Measurements from ENCODE around the gene FXYD5.

FXYD5 gene

GRCh38 chr19:35167251-35168119 lies 12.9 kb downstream of the FXYD5 start:
- Mint-ChIP-seq H3K27ac (peak overlapping the region; percentile 83), H3K4me1 (ENCODE audit: low read depth) (peaks cover 44% of the 10 kb centered on the region), H3K27me3 (no peaks in the 10 kb centered on the region), H3K36me3 (peaks cover 45% of the 10 kb centered on the region), H3K9me3 (ENCODE audit: low read depth) (no peaks in the 10 kb centered on the region), H3K4me3 (peak overlapping the region; percentile 54)

- peaks cover 48% of the 10 kb centered on the region for H3K4me1 Mint-ChIP-seq (ENCODE audit: low read depth)
- H3K36me3 Mint-ChIP-seq, result peaks cover 40% of the 10 kb centered on the region
- no peak overlapping the region for H3K4me3 Mint-ChIP-seq
- no peaks in the 10 kb centered on the region for H3K9me3 Mint-ChIP-seq (ENCODE audit: low read depth)
- H3K27ac Mint-ChIP-seq, result peak overlapping the region; percentile 83
- no peaks in the 10 kb centered on the region for H3K27me3 Mint-ChIP-seq
Measured at GRCh38 chr19:35168196-35168595, 13.7 kb downstream of the FXYD5 start.

DNA sequence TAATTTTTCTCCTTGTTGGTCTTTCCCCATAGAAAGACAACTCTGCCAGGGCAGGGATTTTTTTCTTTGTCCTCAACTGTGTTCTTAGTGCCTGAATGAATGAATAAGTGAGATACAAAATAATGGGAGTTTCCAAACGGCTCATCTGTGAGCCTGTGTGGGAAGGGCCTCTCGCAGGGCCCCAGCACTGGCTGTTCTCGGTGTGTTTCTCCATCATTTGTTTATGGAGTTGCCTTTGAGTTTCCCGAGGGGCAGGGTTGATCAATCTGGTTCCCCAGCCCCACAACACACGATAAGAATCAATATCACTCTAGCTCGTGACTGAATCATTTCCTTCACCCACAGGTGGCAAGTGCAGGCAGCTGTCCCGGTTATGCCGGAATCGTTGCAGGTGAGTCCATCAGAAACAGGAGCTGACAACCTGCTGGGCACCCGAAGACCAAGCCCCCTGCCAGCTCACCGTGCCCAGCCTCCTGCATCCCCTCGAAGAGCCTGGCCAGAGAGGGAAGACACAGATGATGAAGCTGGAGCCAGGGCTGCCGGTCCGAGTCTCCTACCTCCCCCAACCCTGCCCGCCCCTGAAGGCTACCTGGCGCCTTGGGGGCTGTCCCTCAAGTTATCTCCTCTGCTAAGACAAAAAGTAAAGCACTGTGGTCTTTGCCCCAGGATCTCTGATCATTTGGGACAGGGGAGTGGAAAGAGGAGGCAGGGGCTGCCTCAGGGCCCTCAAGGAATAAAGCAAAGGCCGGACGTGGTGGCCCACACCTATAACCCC lies 14.9 kb downstream of the FXYD5 start:
- no peak overlapping the region for H3K4me3 Mint-ChIP-seq
- H3K27me3 Mint-ChIP-seq, result no peaks in the 10 kb centered on the region
- peaks cover 49% of the 10 kb centered on the region for H3K4me1 Mint-ChIP-seq (ENCODE audit: low read depth)
- peak overlapping the region; percentile 84 for H3K27ac Mint-ChIP-seq
- H3K36me3 Mint-ChIP-seq, result peaks cover 32% of the 10 kb centered on the region
- no peaks in the 10 kb centered on the region for H3K9me3 Mint-ChIP-seq (ENCODE audit: low read depth)

DNA sequence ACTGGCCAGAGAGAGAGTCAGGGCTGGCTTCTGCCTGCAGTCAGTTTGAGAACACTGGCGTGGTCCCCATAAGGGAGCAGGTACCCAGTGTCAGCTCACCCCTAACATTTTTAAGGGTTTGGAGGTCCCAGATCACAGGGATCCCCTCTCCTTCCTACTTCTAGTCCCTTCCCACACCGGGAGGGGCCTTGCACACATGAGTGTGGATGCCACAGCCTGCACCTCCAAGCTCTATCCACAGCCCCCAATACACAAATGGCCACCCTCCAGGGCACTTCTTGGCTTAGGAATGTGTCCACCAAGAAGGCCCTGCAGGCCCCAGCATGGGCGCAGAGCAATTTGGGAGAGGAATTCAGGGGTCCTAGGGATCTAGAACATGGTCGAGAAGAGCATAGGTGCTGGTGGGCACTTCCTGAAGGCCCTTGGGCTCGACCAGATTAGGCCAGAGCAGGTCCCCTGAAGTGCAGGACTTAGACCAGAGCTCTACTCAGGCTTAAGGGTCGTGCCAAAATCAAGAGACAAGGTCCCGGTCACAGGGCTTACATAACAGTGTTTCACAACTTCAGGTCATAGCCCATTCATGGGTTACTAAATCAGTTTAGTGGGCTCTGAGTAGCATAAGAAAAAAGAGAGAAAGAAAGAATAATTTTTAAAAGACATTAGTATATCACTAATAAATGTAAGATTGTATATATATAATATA lies 16.0 kb downstream of the FXYD5 start:
- Mint-ChIP-seq H3K9me3 (ENCODE audit: low read depth) (no peaks in the 10 kb centered on the region), H3K4me3 (no peak overlapping the region), H3K27ac (peak overlapping the region; percentile 6), H3K4me1 (ENCODE audit: low read depth) (peaks cover 52% of the 10 kb centered on the region), H3K36me3 (peaks cover 23% of the 10 kb centered on the region), H3K27me3 (no peaks in the 10 kb centered on the region)

GRCh38 chr19:35171730-35172129 lies 17.2 kb downstream of the FXYD5 start:
- no peaks in the 10 kb centered on the region for H3K9me3 Mint-ChIP-seq (ENCODE audit: low read depth)
- H3K27ac Mint-ChIP-seq, result peak overlapping the region; percentile 89
- H3K4me3 Mint-ChIP-seq, result peak overlapping the region; percentile 20
- H3K36me3 Mint-ChIP-seq, result peaks cover 11% of the 10 kb centered on the region
- no peaks in the 10 kb centered on the region for H3K27me3 Mint-ChIP-seq
- H3K4me1 Mint-ChIP-seq (ENCODE audit: low read depth), result peaks cover 51% of the 10 kb centered on the region

DNA sequence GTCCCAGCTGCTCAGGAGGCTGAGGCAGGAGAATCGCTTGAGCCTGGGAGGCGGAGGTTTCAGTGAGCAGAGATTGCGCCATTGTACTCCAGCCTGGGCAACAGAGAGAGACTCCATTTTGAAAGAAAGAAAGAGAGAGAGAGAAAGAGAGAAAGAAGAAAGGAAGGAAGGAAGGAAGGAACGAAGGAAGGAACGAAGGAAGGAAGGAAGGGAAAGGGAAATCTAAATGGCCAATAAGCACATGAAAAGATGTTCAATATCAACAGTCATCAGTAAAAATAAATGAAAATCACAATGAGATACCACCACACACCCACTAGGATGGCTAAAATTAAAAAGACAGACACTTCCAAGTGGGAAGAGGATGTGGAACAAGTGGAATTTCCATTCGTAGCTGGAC lies 19.7 kb downstream of the FXYD5 start:
- Mint-ChIP-seq H3K4me3 (no peak overlapping the region), H3K27me3 (no peaks in the 10 kb centered on the region), H3K4me1 (ENCODE audit: low read depth) (peaks cover 50% of the 10 kb centered on the region), H3K27ac (peak overlapping the region; percentile 58), H3K9me3 (ENCODE audit: low read depth) (no peaks in the 10 kb centered on the region), H3K36me3 (peaks cover 2% of the 10 kb centered on the region)

- peak overlapping the region; percentile 54 for H3K27ac Mint-ChIP-seq
- no peaks in the 10 kb centered on the region for H3K9me3 Mint-ChIP-seq (ENCODE audit: low read depth)
Measured at GRCh38 chr19:35176181-35176570, 21.6 kb downstream of the FXYD5 start.

DNA sequence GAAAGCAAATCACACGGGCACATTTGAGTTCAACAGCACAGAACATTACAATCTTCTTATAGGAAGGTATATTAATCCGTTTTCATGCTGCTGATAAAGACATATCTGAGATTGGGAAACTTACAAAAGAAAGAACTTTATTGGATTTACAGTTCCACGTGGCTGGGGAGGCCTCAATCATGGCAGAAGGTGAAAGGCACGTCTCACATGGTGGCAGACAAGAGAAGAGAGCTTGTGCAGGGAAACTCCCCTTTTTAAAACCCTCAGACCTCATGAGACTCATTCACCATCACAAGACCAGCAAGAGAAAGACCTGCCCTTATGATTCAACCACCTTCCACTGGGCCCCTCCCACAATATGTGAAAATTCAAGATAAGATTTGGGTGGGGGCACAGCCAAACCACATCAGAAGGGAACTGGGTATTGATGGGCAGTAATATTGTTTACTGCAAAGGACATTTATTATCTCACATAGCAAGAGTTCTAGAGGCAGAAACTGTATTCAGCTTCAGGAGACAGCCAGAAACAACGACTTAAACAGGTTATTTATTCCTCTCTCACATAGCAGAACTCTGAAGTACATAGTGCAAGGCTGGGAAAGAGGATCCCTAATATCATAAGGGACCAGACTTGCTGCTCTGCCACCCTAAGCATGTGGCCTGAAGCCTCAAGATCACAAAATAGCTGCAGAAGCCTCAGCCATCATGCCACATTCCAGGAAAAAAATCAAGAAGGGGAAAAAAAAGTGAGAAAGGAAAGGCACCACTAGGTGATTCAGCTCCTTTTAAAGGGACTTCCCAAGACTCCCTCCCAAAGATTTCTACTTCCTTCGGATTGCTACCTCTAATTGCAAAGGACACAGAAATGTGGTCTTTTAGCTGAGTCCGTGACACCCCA lies 23.1 kb downstream of the FXYD5 start:
- Mint-ChIP-seq H3K4me3 (no peak overlapping the region), H3K9me3 (ENCODE audit: low read depth) (no peaks in the 10 kb centered on the region), H3K27me3 (no peaks in the 10 kb centered on the region), H3K4me1 (ENCODE audit: low read depth) (peaks cover 50% of the 10 kb centered on the region), H3K36me3 (no peaks in the 10 kb centered on the region), H3K27ac (no peak overlapping the region)

More at GRCh38 chr19:35176181-35176570, 21.6 kb downstream of the FXYD5 start:
- peaks cover 2% of the 10 kb centered on the region for H3K36me3 Mint-ChIP-seq
- H3K27me3 Mint-ChIP-seq, result no peaks in the 10 kb centered on the region
- no peak overlapping the region for H3K4me3 Mint-ChIP-seq
- peaks cover 57% of the 10 kb centered on the region for H3K4me1 Mint-ChIP-seq (ENCODE audit: low read depth)

DNA sequence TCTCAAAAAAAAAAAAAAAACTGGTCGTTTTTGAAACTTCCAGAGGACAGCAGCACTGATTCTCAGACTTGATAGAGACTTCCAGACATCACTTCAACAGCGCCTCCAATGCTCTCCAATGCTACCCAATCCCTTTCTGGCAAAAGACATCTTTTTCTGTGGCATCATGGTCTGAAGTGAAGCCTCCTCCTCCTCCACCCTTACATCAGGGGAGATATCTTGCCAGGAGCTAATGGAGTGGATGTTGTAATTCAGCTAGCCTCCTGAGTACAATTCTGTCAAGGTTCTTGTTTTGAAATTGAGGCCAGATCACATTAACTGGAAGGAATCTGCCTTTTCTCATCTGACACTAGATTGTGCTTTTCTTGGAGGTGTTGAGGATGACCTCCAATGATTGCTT lies 24.2 kb downstream of the FXYD5 start:
- no peaks in the 10 kb centered on the region for H3K36me3 Mint-ChIP-seq
- no peaks in the 10 kb centered on the region for H3K9me3 Mint-ChIP-seq (ENCODE audit: low read depth)
- H3K27me3 Mint-ChIP-seq, result no peaks in the 10 kb centered on the region
- H3K27ac Mint-ChIP-seq, result no peak overlapping the region
- peaks cover 44% of the 10 kb centered on the region for H3K4me1 Mint-ChIP-seq (ENCODE audit: low read depth)
- no peak overlapping the region for H3K4me3 Mint-ChIP-seq

- Mint-ChIP-seq H3K36me3 (no peaks in the 10 kb centered on the region), H3K27me3 (no peaks in the 10 kb centered on the region), H3K4me3 (no peak overlapping the region), H3K9me3 (ENCODE audit: low read depth) (peaks cover 3% of the 10 kb centered on the region), H3K27ac (peak overlapping the region; percentile 13), H3K4me1 (ENCODE audit: low read depth) (peaks cover 45% of the 10 kb centered on the region)
Measured at GRCh38 chr19:35179830-35180229, 25.3 kb downstream of the FXYD5 start.

DNA sequence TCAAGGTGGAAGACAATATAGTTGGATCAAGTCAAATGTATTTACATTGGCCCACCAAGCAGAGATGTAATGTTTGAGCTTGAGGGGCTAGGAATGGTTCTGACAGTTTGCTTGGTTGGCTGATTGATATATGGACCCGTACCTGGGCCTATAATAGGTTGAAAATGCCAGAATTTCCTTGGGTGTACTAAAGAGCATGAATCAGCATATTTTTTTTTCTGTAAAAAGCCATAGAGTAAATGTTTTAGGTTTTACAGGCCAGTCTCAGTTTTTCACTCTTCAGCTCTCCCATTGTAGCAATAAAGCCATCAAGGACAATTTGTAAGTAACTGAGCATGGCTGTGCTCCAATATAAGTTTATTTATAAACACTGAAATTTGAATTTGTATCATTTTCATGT lies 26.9 kb downstream of the FXYD5 start:
- Mint-ChIP-seq H3K4me1 (ENCODE audit: low read depth) (peaks cover 39% of the 10 kb centered on the region), H3K36me3 (no peaks in the 10 kb centered on the region), H3K27me3 (no peaks in the 10 kb centered on the region)

GRCh38 chr19:35184267-35184666 lies 29.7 kb downstream of the FXYD5 start:
- no peaks in the 10 kb centered on the region for H3K27me3 Mint-ChIP-seq
- H3K4me1 Mint-ChIP-seq (ENCODE audit: low read depth), result peaks cover 23% of the 10 kb centered on the region
- peaks cover 4% of the 10 kb centered on the region for H3K36me3 Mint-ChIP-seq

More for the DNA sequence above, 26.9 kb downstream of the FXYD5 start:
- Mint-ChIP-seq H3K9me3 (ENCODE audit: low read depth) (peaks cover 3% of the 10 kb centered on the region), H3K27ac (no peak overlapping the region), H3K4me3 (no peak overlapping the region)

GRCh38 chr19:35184884-35185283 lies 30.3 kb downstream of the FXYD5 start:
- Mint-ChIP-seq H3K36me3 (peaks cover 4% of the 10 kb centered on the region), H3K4me1 (ENCODE audit: low read depth) (peaks cover 18% of the 10 kb centered on the region), H3K4me3 (no peak overlapping the region), H3K27ac (no peak overlapping the region), H3K27me3 (no peaks in the 10 kb centered on the region), H3K9me3 (ENCODE audit: low read depth) (peaks cover 3% of the 10 kb centered on the region)

More at GRCh38 chr19:35184267-35184666, 29.7 kb downstream of the FXYD5 start:
- peaks cover 3% of the 10 kb centered on the region for H3K9me3 Mint-ChIP-seq (ENCODE audit: low read depth)
- no peak overlapping the region for H3K4me3 Mint-ChIP-seq
- H3K27ac Mint-ChIP-seq, result no peak overlapping the region
